Measurements from ENCODE around the gene TOP2A. TPM values are rescaled to one million over a fixed set of nuclear protein-coding genes. Genes with fewer than 3 reads are reported as not detected.
A peak's percentile ranks its signal among the peaks of the same experiment; 100 is the strongest.

The TOP2A gene
- total and polyA plus RNA-seq, 9 of the 15 experiments (the other 6 are each of a cell fraction or from before 2014, with no cell fraction given), result 133 to 347 (median 259) TPM

GRCh38 chr17:40417609-40418427, at the start of gene TOP2A (continued):
- TF ChIP-seq NBN (IDR thresholded peaks at IDR 0.05; ENCODE audit: low read depth) (peak; percentile 27; the same call in 1 of the 2 replicates), MCM7 (IDR thresholded peaks at IDR 0.05) (no peak), DEAF1 (CRISPR knock-in tag; IDR thresholded peaks at IDR 0.05) (no peak), POLR3G (IDR thresholded peaks at IDR 0.05; ENCODE audit: extremely low read depth, insufficient read length, insufficient replicate concordance) (no peak), RB1 (IDR thresholded peaks at IDR 0.05; ENCODE audit: low read depth) (peak; percentile 81; the same call in 1 of the 2 replicates), MEF2A (IDR thresholded peaks at IDR 0.05; ENCODE audit: control insufficient read depth, low read depth, low read length) (no peak), TEAD1 (CRISPR knock-in tag; IDR thresholded peaks at IDR 0.05) (no peak), ZNF583 (CRISPR knock-in tag; IDR thresholded peaks at IDR 0.05) (no peak), HOMEZ (CRISPR knock-in tag; IDR thresholded peaks at IDR 0.05) (no peak), ZNF384 (IDR thresholded peaks at IDR 0.05; ENCODE audit: low read depth, low read length) (no peak), CCAR2 (IDR thresholded peaks at IDR 0.05; ENCODE audit: low read depth, low read length) (no peak), ZNF512 (tag; IDR thresholded peaks at IDR 0.05) (no peak), HMGXB4 (CRISPR knock-in tag; IDR thresholded peaks at IDR 0.05) (no peak), RFX5 (IDR thresholded peaks at IDR 0.05; ENCODE audit: low read depth, low read length) (no peak), LEF1 (IDR thresholded peaks at IDR 0.05) (peak; percentile 77), E2F4 (CRISPR knock-in tag; IDR thresholded peaks at IDR 0.05; ENCODE audit: low read depth) (peak; percentile 86), E2F8 (IDR thresholded peaks at IDR 0.05; ENCODE audit: low read depth, partially characterized antibody) (no peak)
